GM13976 (cell line): ENCODE results near the gene TXNDC8.

ENCODE experiments used
- DNase-seq: peaks from one replicate; pipeline ENCODE4 v3.0.0; 2012; ENCODE audit warnings: low spot score
- CTCF ChIP-seq: IDR thresholded peaks from 2 replicates; pipeline ENCODE4 v1.5.1; 2012; ENCODE audit warnings: borderline replicate concordance, mild to moderate bottlenecking; ENCODE audit not compliant: insufficient read depth; ENCODE audit errors: extremely low read depth, missing control alignments, control extremely low read depth
- in situ Hi-C: fragments of 300-500 bp; cut with MboI; formaldehyde crosslinking; loops from one replicate; pipeline ENCODE4 v1.12.0; 2022; ENCODE audit warnings: low sequenced_read_pairs, mixed read lengths, inconsistent platforms; ENCODE audit not compliant: unreplicated experiment

Gene TXNDC8

GRCh38 chr9:110287289-110287680 lies 50.4 kb downstream of the TXNDC8 start:
- no peak for TF ChIP-seq CTCF
- DNase-seq = no peak
- in situ Hi-C loops = no loop called here

- no peak for TF ChIP-seq CTCF
- in situ Hi-C loops = no loop called here
- no peak for DNase-seq
Observed at GRCh38 chr9:110284211-110284844, 53.3 kb downstream of the TXNDC8 start.

- no peak for DNase-seq
- in situ Hi-C loops = no loop called here
- TF ChIP-seq CTCF = no peak
Observed at GRCh38 chr9:110283751-110284150, 53.9 kb downstream of the TXNDC8 start.

- TF ChIP-seq CTCF = no peak
- in situ Hi-C loops = no loop called here
- DNase-seq = no peak
Observed at GRCh38 chr9:110282739-110283081, 55.0 kb downstream of the TXNDC8 start.

GRCh38 chr9:110282018-110282738 lies 55.5 kb downstream of the TXNDC8 start:
- no peak for TF ChIP-seq CTCF
- DNase-seq = no peak
- in situ Hi-C loops = no loop called here

- no peak for DNase-seq
Observed at GRCh38 chr9:110278080-110278707, 59.5 kb downstream of the TXNDC8 start.

More at GRCh38 chr9:110278080-110278707, 59.5 kb downstream of the TXNDC8 start:
- in situ Hi-C loops = no loop called here
- TF ChIP-seq CTCF = no peak
